ENCODE results near the gene TCEAL5.
"Not testable (repeated sequence)": the region's sequence is repeated elsewhere in the genome, so short reads cannot be mapped to it uniquely, and the experiment has no call there.

Gene TCEAL5

GRCh38 chrX:103234869-103235268, 41.7 kb downstream of the TCEAL5 start:
- DNase-seq (ENCODE audit: low spot score): no peak

- DNase-seq (ENCODE audit: low spot score): no peak
Measured at GRCh38 chrX:103233263-103233662, 43.3 kb downstream of the TCEAL5 start.

GRCh38 chrX:103225918-103226317, 50.6 kb downstream of the TCEAL5 start:
- not testable (repeated sequence) for DNase-seq (ENCODE audit: low spot score)

All from GM03348 (cell line).